ENCODE results near the gene QSOX1. TPM values are rescaled to one million over a fixed set of nuclear protein-coding genes. Genes with fewer than 3 reads are reported as not detected.

The QSOX1 gene
- total RNA-seq, 1 experiment from 2014 or later = 168 TPM

DNA sequence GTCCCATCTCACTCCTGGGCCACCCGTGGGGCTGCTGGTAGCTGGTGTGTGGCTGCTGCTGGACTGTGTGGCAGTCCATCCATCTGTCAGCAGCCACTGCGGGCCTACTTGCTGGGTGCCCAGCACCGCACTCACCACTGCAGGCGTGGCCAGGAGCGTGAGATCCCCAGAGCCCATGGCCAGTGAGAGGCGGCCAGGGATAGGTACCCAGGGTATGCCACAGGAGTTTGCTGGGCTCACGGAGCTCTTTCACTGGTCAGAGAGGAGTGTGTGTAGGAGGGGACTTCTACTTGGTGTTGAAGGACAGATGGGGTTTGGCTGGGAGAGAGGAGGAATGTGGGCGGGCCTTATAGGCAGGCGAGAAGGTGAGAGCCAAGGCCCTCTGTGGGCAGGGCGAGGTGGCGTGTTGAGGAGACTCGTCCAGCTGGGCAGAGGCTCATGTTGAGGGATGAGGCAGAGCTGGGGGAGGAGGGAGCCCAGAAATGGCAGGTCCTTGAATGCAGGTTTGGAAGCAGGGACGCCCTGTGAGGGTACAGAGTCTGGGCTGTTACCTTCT is 15.0 kb downstream of the QSOX1 start:
- no peak for DNase-seq (ENCODE audit: low read depth)

DNA sequence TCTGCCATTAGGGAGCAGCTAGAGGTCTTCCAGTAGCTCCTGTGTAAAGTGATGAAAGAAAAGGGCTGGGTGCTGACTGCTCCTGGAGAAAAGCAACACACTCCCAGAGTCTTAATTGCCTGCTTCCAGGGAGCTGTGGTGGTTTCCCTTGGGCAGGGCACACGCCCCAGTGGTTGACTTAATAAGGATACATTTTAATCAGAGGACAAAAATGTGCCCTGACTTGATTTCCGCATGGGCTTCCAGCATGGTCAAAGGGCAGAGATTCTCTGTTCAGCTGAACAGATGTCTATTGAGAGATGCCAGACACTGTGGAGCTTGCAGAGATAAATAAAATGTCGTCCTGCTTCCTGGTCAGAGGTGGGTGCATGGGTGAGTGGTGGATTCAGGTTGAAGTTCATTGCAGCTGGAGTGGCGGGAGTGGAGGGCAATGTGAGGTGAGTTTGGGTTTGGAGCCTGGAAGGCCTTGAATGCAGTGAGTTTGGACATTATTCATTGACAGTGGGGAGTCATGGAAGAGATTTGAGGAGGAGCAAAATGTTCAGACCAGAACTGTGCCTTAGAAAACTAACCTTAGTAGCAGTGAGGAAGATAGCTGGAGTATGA is 16.0 kb downstream of the QSOX1 start:
- DNase-seq (ENCODE audit: low read depth) = no peak

DNA sequence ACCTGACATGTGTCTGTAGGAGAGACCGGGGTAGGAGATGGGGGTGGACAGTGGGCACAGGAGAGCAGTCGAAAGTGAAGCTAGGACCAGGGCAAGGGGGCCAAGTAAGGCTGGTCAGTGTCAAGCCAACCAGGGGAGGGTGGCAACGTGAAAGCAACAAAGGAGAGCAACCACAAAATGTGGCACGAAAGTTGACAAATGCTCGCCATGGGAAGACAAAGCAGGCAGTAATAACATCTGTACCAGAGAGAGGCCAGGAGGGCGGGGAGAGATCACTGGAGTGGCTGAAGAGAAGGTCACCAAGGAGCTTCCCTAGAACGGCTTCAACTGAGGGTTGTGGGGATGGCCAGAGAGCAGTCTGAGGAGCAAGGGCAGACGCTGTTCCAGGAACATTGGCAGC is 17.0 kb downstream of the QSOX1 start:
- no peak for DNase-seq (ENCODE audit: low read depth)

DNA sequence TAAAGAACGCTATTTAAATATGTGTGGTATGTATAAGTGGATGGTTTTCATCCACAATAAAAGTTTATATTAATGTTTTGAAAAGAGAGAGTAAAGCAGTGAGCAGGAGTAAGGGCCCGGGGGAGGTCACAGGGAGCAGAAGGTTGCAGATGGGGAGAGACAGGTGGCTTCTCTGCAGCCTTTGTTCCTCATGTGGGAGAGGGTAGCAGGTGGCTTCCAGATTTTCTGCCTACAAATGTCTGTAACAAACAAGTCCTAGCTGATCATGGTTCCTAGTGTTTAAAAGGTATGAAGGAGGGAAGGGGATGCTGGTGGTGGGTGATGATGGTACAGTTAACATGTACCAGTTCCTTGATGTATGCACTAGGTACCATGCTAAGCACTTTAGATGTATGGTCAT is 18.8 kb downstream of the QSOX1 start:
- no peak for DNase-seq (ENCODE audit: low read depth)

DNA sequence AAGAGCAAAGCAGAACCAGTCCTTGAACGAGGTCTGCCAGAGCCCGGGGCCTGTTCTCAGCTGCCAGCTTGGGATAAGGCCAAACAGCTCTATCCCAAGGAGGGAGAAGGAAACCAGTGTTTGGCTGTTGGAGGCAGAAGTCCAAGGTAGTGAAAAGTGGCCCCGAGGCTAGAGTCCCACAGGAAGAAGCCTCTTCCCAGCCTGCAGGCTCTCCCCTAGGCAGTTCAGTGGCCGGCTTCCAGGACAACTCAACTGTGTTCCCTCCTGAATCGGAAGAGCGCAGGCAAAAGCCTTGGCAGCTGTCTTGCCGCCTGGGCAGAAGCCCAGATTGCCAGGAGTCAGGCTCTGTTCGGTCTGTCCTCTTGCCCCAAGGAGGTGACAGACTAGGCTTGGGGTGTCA is 19.3 kb downstream of the QSOX1 start:
- no peak for DNase-seq (ENCODE audit: low read depth)

DNA sequence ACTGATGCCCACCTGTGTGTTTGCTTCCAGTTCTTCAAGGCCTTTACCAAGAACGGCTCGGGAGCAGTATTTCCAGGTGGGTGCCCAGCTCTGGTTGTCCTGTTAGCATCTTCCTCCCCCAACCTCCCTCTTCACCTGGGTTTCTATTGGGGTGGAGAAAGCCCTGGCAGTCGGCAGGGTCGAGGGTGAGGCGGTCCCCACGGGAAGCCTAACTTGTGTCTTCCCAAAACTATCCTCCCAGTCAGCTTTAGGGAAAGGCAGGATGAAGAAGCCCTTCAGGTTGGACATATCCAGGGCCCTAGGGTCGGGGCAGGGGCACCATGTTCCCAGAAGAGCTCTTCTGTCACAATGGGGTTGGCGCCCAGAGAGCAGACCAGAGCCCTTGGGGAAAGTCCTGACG is 20.6 kb downstream of the QSOX1 start:
- DNase-seq (ENCODE audit: low read depth) = no peak

DNA sequence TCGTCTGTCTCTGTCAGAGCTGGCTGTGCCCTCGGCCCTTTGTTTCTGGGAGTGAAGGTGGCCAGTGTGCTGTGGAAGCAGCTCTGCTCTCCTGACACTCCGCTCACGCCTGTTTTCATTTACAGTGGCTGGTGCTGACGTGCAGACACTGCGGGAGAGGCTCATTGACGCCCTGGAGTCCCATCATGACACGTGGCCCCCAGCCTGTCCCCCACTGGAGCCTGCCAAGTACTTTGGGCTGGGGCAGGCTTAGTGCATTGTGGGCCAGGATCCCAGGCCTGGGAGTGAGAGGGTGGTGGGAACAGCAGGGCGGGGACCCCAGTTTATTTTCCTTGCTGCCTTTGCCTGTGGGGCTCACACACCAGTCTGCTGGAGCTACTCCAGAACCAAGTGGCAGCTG is 21.1 kb downstream of the QSOX1 start:
- DNase-seq (ENCODE audit: low read depth) = no peak

DNA sequence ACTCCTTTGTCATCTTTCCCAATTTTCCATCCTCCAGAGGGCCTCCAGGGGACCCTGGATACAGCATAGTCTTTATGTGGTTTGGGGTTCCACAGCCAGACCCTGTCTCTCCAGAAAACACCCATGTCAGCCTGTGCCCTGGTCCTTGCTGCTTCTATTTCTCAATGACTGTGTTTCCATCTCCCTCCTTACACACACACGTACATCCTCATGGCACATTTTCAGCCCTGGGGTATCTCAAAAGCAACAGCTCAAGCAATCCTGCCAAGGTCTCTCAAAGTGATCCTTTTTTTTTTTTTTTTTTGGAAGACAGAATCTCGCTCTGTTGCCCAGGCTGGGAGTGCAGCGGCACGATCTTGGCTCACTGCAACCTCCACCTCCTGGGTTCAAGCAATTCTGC is 22.3 kb downstream of the QSOX1 start:
- no peak for DNase-seq (ENCODE audit: low read depth)

DNA sequence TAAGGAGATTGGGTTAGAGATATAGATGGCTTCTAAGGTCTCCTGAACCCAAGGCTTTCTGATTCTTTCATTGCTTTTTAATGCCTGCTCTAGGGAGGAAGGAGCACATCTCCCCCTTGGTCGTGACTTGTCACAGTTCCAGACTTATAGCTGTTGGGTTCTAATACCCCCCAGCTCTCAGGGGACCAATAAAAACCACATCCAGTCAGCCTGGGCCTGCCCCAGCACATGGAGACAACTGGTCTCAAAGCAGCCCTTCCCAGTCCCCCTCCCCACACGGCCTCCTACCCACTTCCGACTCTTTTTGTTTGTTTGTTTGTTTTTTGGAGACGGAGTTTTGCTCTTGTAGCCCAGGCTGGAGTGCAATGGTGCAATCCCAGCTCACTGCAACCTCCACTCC is 23.3 kb downstream of the QSOX1 start:
- DNase-seq (ENCODE audit: low read depth) = no peak

DNA sequence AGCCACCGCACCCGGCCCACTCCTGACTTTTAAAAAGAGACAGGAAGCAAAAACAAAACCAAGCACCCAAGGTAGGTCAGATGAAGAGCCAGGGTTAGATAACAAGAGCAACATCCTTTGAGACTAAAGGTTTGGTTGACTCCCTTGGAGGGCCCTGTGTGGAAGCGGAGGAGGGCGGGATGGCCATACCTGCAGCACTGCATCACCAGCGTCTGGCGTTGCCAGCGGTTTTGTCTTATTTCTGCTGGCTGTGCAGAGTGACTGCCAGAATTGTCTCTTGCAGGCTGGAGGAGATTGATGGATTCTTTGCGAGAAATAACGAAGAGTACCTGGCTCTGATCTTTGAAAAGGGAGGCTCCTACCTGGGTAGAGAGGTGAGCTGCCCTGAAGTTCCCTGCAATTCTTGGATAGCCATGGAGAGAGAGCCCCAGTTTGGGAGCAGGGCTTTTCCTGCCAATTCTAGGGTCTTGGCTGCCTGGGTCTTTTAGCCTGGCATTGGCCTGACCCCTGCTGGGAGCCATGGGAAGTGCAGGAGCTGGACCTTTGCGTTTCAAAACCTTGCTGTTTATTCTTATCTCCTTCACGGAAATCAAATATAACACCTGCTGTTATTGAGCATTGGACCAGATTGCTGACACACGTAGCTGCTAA is 24.0 kb downstream of the QSOX1 start:
- DNase-seq (ENCODE audit: low read depth) = peak; percentile 38

DNA sequence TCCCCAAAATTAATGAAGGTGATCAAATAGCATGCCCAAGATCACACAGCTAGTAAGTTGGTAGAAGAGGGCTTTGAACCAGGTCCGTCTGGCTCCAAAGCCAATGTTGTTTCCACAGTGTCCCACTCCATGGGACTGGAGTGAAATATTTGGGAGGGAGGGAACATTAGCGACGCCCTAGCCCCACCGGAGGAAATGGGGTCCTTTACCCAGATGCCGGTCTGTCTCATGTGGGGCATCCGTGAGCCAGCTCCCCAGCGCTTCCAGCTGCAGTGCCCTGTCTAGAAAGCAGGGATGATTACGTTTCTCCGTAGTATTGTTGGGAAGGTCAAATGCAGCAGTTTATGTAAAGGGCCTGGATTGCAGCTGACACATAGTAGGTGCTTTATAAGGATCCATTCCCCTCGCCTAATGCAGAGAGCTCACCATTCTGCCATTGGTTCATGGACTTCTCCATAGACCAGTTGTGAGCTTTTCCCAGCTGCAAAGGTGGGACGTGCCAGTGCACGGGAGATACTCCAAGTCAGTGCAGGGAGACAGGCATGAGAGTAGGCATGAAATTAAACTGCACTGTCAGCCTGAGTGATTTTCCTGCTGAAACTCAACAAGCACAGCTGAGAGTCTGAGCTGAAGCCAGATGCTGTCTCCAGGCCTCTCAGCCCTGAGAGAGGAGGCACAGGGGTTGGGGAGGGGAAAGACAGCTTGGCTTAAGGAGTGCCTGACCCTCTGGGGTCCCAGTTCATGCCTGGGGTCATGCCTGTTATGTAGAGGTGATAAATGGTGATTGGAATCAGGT is 24.7 kb downstream of the QSOX1 start:
- no peak for DNase-seq (ENCODE audit: low read depth)

DNA sequence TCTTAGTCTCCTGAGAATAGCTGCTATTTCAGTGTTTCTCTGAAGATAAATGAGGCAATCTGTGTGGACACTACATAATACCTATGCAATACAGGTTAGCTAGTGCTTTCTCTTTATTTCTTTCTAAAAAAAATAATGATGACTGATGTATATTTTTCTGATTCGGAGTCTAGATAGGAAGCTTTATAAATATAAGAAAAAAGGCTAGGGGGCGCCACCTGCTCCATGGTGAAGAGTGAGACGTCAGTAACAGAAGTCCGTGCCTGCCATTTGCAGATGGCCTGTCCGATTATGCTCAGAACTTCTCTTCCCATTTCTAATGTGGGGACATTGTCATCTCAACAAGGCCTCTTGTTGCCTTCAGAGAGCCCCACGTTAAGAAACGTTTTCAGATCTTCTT is 26.4 kb downstream of the QSOX1 start:
- peak; percentile 27 for DNase-seq (ENCODE audit: low read depth)

DNA sequence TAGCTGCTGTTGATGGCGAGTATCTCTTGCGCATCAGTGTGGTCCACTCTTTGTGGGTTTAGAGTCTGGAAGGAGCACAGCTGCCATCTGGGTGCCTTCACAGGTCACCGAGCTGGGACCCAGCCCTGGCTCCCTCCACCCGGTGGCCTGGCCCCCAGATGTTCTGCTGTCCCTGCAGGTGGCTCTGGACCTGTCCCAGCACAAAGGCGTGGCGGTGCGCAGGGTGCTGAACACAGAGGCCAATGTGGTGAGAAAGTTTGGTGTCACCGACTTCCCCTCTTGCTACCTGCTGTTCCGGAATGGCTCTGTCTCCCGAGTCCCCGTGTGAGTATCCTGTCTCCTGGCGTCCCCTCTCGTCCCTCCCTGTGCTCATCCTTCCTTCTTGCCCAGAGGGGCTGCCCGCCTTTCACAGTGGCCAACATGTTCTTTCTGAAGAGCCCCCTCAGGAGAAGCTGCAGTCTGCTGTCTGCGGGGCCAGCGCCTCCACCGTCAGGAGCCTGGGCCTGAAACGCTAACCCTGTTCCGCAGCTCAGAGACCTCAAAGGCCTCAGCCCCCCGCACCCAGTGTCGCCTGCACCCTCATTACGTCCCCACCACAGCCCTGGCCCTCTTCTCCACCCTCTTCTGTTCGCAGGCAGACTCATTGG is 27.4 kb downstream of the QSOX1 start:
- no peak for DNase-seq (ENCODE audit: low read depth)

DNA sequence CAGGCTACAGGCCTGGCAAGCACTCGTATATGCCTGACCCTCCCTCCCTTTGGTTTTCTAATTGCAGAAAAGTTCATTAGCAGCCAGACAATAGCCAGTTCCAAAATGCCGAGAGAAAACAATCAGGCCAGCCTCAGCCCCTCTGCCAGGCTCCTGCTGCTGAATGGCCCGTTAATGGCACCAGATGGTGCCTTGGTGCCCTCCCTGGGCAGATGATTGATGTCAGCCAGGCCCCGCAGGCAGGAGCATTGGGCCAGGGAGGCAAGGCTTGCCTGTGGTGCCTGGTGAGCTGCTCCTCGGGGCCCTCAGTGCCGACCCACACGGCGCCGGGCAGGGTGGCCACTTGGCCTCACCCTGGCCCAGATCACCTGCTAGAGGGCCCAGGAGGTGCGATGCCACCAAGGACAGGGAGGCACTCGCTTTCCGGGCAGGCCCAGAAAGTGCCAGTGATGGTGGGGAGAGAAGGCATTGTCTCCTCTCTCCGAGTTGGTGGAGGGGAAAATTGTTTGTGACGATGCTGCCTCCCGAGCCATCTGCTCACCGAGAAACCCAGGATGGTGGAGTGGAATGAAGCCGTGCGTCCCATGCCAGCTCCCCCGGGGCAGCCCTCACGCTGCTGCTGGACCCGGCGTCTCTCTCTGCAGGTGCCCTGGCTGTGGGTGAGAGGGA is 28.1 kb downstream of the QSOX1 start:
- no peak for DNase-seq (ENCODE audit: low read depth)

DNA sequence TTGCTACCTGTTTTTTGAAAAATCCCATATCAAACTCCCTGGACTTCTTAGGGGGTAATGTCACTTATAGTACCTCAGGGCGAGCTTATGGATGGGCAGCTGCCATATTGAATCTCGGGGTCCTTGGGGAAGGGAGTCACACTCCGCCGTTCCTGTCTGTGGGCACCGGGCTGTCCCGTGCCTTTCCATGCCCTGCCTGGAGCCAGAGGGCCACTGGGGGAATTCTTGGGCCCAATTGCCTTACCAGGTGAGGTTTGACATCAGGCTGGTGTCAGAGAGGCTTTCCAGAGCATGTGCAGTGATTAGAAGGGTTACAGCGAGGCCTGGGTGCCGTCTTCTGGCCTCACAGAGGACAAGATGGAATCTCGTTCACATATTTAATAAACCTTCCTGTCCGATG is 28.8 kb downstream of the QSOX1 start:
- DNase-seq (ENCODE audit: low read depth) = no peak

DNA sequence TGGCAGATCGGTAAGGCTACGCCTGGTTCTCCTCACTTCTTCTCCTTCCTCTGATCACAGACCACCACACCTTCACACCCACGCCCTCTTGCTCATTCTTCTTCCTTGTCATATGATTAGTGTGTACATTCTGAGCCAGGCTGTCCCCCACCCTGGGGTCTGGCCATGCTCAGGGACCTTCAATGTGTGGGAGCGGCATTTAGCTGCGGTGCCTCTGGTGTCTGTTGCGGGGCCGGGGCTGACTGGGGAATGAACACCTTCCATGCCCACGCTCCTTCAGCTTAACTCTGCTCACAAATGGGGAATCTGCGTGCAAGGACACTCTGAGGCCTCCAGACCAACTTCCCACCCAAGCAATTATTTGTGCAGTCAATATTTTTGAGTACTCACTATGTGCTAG is 29.4 kb downstream of the QSOX1 start:
- no peak for DNase-seq (ENCODE audit: low read depth)

DNA sequence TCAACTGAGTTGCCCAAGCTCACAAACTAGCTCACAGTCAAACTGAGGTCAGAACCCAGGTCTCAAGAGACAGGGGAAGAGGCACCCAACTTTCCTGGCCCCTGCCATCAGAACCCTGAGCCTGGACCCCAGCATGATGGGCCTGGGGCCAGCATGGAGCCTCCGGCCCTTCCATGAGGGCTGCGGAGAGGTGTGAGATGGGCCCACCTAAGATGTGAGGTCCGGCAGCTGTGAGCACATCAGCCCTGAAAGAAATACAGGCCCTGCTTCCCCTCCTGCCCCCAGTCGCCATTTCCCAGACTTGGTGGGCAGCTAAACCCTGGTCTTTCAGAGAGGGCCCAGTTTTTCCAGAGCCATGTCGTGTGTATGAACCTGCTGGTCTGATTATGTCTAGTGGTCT is 30.6 kb downstream of the QSOX1 start:
- no peak for DNase-seq (ENCODE audit: low read depth)

DNA sequence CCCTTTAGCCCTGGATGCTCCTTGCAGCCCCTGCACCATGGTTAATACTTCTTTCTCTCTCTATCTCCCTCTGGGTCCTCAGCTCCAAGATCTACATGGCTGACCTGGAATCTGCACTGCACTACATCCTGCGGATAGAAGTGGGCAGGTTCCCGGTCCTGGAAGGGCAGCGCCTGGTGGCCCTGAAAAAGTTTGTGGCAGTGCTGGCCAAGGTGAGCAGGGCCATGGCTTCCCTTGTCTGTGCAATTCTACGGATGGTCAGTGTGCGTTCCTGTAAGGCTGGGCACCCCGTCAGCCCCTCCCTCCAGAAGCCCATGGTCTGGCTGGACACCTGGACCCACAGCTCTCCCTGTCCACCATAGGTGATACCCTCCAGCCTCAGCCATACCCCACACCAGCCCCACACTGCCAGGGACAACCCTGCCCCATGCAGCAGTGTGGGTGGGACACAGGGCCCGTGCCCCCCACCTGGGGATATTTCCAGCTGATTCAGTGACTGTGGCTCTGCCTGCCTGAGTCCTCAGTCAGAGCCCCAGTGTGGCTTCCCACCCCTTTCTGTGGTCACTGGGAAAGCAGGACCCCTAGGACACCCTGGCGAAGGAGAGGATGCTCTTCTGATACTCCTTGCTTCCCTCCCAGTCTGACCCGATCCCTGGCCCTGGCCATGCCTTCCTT is 31.4 kb downstream of the QSOX1 start:
- DNase-seq (ENCODE audit: low read depth) = no peak

DNA sequence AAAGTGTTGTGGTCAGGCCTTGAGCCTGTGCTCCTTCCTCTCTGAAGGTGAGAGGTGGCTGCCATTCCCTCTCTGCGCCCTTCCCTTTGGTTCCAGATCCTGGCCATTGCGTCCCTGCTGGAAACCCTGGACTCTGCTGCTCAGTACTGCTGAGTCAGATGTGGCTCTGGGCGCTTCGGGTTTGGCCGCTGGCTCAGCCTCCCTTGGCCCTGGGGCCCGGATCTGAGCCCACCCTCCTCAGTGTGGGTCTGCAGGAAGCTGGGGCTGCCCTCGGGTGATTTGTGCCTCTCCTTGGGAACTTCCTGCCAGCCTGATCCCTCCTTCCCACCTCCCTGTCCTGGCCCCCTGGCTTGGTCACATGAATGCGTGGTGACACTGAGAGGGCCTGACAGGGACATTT is 32.2 kb downstream of the QSOX1 start:
- no peak for DNase-seq (ENCODE audit: low read depth)

DNA sequence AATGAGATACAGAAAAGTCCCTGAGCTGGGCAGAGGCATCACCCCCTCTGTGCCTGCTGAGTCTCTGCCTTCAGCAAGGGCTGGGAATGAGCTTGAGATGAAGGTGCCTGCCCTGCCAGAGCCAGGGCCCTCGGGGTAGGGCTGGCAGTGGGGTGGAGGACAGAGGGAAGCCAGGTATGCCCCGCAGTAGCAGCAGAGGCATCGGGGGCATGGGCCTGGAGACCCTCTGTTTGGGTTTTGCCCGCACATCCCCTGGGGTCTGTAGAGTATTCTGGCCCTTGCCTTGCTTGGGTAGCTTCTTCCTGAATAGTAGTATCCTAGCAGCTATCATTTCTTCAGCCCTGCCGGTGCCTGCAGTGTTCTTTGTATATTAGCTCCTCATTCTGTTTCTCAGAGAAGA is 33.0 kb downstream of the QSOX1 start:
- DNase-seq (ENCODE audit: low read depth) = no peak

DNA sequence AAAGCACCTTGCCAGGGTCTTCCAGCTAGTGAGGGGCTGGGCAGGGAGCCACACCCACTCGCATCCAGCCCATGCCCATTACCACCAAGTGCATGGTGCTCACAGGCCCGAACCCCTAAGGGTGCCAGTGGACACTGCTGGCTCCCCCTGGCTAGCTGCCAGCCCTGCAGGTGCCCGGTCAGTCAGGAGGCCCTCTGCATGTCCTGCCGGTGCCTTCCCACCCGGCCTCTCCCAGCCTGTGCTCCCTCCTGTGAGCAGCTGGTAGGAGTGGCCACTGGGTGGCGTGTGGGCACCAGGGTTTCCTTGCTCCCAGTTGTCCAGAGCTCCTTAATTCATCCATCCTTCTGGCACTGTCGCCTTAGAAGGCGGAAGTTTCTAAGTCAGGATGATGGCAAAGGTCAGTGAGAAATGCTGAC is 33.4 kb downstream of the QSOX1 start:
- peak; percentile 52 for DNase-seq (ENCODE audit: low read depth)

Measured in LHCN-M2 (cell line).